Measurements from ENCODE around the gene PTPRG. TPM values are rescaled to one million over a fixed set of nuclear protein-coding genes. Genes with fewer than 3 reads are reported as not detected.

PTPRG gene
- total and polyA plus RNA-seq, 2 donors (not counting 1 experiment from before 2014, with no cell fraction given): 67.0 to 97.9 TPM

GRCh38 chr3:62048577-62048976 lies 487.2 kb downstream of the PTPRG start:
- Histone ChIP-seq H3K9ac (ENCODE audit: insufficient read depth, low read length) (no peak overlapping the region), H3K79me2 (ENCODE audit: control insufficient read depth, insufficient read depth, low read length) (no peaks in the 10 kb centered on the region), H3K4me1 (ENCODE audit: control insufficient read depth, extremely low read depth, insufficient read depth, low read length) (no peaks in the 10 kb centered on the region), H3K4me2 (ENCODE audit: extremely low read depth, insufficient read depth, low read length) (no peak overlapping the region), H3K4me3 (replicated peaks in 1 of 4; ENCODE audit: control extremely low read depth in 1 of 4, insufficient read depth in 1 of 4, low read depth in 3 of 4, low read length in 4 of 4) (no peak overlapping the region), H3K36me3 (ENCODE audit: control insufficient read depth, insufficient read depth, low read length) (no peaks in the 10 kb centered on the region), H4K20me1 (ENCODE audit: control insufficient read depth, extremely low read depth, insufficient read depth, low read length) (no peaks in the 10 kb centered on the region), H3K27me3 (ENCODE audit: control insufficient read depth, insufficient read depth, low read length) (no peaks in the 10 kb centered on the region), H3K27ac (ENCODE audit: insufficient read depth, low read length) (no peak overlapping the region), H2AFZ (ENCODE audit: low read length) (no peak overlapping the region), H3K9me3 (ENCODE audit: control insufficient read depth, insufficient read depth, low read depth, low read length) (no peaks in the 10 kb centered on the region)
- DNase-seq (ENCODE audit: low read depth in 2 of 2): no peak
- TF ChIP-seq CTCF (conservative IDR thresholded peaks at IDR 0.05 in 1 of 2, IDR thresholded peaks at IDR 0.05 in 1 of 2; ENCODE audit: low read depth in 1 of 2, low read length in 2 of 2) (no peak), EZH2 (IDR thresholded peaks at IDR 0.05; ENCODE audit: low read length, missing control alignments) (no peak)

DNA sequence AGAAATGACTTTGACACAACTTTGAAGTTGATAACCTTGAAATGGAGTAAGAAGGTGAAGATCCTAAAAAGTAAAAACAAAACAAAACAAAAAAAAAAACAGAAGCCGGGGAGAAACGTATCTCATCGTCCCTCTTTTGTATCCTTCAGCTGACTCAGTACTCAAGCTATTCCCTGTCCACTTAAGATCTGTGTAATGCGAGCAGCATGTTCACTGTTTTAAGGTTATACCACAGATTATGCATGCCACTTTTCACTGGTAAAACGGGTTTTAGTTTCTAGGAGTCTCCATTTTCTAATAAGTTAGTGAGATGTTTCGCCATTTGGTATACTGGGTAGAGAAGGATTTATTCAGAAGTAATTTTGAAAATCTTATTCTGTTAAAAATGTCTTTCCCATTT lies 487.7 kb downstream of the PTPRG start:
- H3K27me3 ChIP-seq (ENCODE audit: control insufficient read depth, insufficient read depth, low read length): no peaks in the 10 kb centered on the region
- H3K79me2 ChIP-seq (ENCODE audit: control insufficient read depth, insufficient read depth, low read length): no peaks in the 10 kb centered on the region
- no peaks in the 10 kb centered on the region for H4K20me1 ChIP-seq (ENCODE audit: control insufficient read depth, extremely low read depth, insufficient read depth, low read length)
- H3K27ac ChIP-seq (ENCODE audit: insufficient read depth, low read length): no peak overlapping the region
- no peaks in the 10 kb centered on the region for H3K9me3 ChIP-seq (ENCODE audit: control insufficient read depth, insufficient read depth, low read depth, low read length)
- H3K9ac ChIP-seq (ENCODE audit: insufficient read depth, low read length): no peak overlapping the region
- TF ChIP-seq CTCF (conservative IDR thresholded peaks at IDR 0.05 in 1 of 2, IDR thresholded peaks at IDR 0.05 in 1 of 2; ENCODE audit: low read depth in 1 of 2, low read length in 2 of 2) (no peak), EZH2 (IDR thresholded peaks at IDR 0.05; ENCODE audit: low read length, missing control alignments) (no peak)
- no peak overlapping the region for H2AFZ ChIP-seq (ENCODE audit: low read length)
- no peaks in the 10 kb centered on the region for H3K36me3 ChIP-seq (ENCODE audit: control insufficient read depth, insufficient read depth, low read length)
- DNase-seq (ENCODE audit: low read depth in 2 of 2): peak in 1 of 2 donors; percentile 75
- H3K4me1 ChIP-seq (ENCODE audit: control insufficient read depth, extremely low read depth, insufficient read depth, low read length): no peaks in the 10 kb centered on the region
- H3K4me3 ChIP-seq (replicated peaks in 1 of 4; ENCODE audit: control extremely low read depth in 1 of 4, insufficient read depth in 1 of 4, low read depth in 3 of 4, low read length in 4 of 4): no peak overlapping the region
- no peak overlapping the region for H3K4me2 ChIP-seq (ENCODE audit: extremely low read depth, insufficient read depth, low read length)

- H3K4me1 ChIP-seq (ENCODE audit: control insufficient read depth, extremely low read depth, insufficient read depth, low read length): no peaks in the 10 kb centered on the region
- H4K20me1 ChIP-seq (ENCODE audit: control insufficient read depth, extremely low read depth, insufficient read depth, low read length): no peaks in the 10 kb centered on the region
- H3K36me3 ChIP-seq (ENCODE audit: control insufficient read depth, insufficient read depth, low read length): no peaks in the 10 kb centered on the region
- no peaks in the 10 kb centered on the region for H3K27me3 ChIP-seq (ENCODE audit: control insufficient read depth, insufficient read depth, low read length)
- no peaks in the 10 kb centered on the region for H3K9me3 ChIP-seq (ENCODE audit: control insufficient read depth, insufficient read depth, low read depth, low read length)
- TF ChIP-seq EZH2 (IDR thresholded peaks at IDR 0.05; ENCODE audit: low read length, missing control alignments): no peak
- TF ChIP-seq CTCF (conservative IDR thresholded peaks at IDR 0.05 in 1 of 2, IDR thresholded peaks at IDR 0.05 in 1 of 2; ENCODE audit: low read depth in 1 of 2, low read length in 2 of 2): peak; percentile 12 to 37
- no peak overlapping the region for H2AFZ ChIP-seq (ENCODE audit: low read length)
- H3K4me3 ChIP-seq (replicated peaks in 1 of 4; ENCODE audit: control extremely low read depth in 1 of 4, insufficient read depth in 1 of 4, low read depth in 3 of 4, low read length in 4 of 4): no peak overlapping the region
- peak; percentile 20 to 51 for DNase-seq (ENCODE audit: low read depth in 2 of 2)
- no peak overlapping the region for H3K9ac ChIP-seq (ENCODE audit: insufficient read depth, low read length)
- H3K4me2 ChIP-seq (ENCODE audit: extremely low read depth, insufficient read depth, low read length): no peak overlapping the region
- no peaks in the 10 kb centered on the region for H3K79me2 ChIP-seq (ENCODE audit: control insufficient read depth, insufficient read depth, low read length)
- H3K27ac ChIP-seq (ENCODE audit: insufficient read depth, low read length): no peak overlapping the region
Observed at GRCh38 chr3:62051506-62051905, 490.1 kb downstream of the PTPRG start.
